SH-SY5Y (cell line): ENCODE results near the gene TERT.

ENCODE experiments used
- GATA2 ChIP-seq: IDR thresholded peaks from 2 replicates; pipeline ENCODE4 v1.6.1; 2011; ENCODE audit warnings: mild to moderate bottlenecking, low read depth, low read length
- GATA3 ChIP-seq: IDR thresholded peaks from 2 replicates; pipeline ENCODE4 v1.6.1; 2011; ENCODE audit warnings: low read depth, mild to moderate bottlenecking, low read length, moderate library complexity

DNA sequence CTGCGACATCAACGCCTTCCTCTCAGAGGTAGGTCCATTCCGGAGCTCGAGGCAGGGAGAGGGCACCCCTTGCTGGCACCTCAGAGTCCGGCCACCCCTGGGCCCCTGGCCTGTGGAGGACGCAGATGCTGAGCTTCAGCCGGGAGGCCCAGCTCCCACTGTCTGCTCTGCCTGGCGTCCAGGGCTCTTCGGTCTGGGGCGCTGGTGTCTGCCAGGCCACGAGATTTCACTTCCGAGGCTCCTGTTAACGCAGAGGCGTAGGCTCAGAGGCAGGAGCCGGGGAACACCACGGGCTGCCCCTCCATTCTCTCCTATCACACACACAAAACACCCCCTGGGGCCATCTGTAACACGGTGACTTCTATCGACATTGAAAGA, 78.0 kb downstream of the TERT start:
- TF ChIP-seq GATA2 (no peak), GATA3 (no peak)
